Body of pancreas (tissue), 4 donors: Measurements from ENCODE around the gene EEFSEC.

Experiments
- POLR2A ChIP-seq, 3 donors: fragments of 450-650 bp; IDR thresholded peaks; one replicate each; pipeline ENCODE4 v1.6.1; 2016; ENCODE audit warnings: antibody characterized with exemption in 3 of 3, mild to moderate bottlenecking in 2 of 3
- TF ChIP-seq, protein P1 (sequence below), 7 experiments: fragments of 450-650 bp in 4 of 7; fragments of 200-600 bp in 3 of 7; sonication (generic) in 3 of 7; IDR thresholded peaks; one replicate each; pipeline ENCODE4 v1.5.1; 2016 to 2019; ENCODE audit warnings: antibody characterized with exemption in 7 of 7

DNA sequence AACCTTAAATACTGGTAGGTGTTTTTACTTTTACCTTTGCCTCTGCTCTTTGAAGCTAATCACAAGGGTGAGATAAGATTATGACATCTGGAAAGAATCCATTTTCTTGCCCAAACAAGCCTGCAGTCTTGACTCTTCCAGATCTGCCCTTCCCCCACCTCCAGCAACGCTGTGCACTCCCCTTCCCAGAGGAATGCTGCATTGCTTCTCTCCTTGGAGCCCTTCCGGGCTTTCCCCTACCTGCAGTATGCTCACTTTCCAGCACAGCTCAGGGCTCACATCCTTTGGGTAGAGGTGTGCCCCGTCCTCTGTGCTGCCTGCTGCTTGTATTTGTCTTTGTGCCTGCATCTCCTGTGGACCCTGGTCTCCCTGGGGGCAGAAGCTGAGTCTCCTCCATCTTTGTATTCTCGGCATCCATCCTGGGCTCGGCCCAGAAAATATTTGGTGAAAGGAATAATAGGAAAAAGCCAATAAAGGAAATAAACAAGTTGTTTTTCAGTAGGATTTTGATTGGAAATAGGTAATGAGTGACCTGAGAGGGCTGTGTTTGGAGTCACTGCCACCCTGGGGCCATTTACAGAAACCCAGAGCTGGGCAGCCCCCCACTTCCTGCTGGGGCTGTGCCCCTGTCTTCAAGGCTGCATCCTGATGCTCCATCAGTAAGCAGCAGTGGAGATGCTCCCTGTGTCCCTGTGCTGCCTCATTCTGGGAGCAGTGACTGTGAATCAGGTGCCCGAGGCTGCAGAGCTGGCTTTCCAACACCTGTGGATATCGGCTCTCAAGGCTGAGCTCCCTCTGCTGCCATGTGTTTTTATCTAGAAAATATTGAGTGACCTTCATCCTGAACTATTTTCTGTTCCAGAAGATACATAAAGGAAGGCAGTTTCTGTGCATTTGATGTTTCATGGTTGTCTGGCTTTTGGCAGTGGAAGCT is 117.5 kb downstream of the EEFSEC start:
- TF ChIP-seq, protein P1, sequence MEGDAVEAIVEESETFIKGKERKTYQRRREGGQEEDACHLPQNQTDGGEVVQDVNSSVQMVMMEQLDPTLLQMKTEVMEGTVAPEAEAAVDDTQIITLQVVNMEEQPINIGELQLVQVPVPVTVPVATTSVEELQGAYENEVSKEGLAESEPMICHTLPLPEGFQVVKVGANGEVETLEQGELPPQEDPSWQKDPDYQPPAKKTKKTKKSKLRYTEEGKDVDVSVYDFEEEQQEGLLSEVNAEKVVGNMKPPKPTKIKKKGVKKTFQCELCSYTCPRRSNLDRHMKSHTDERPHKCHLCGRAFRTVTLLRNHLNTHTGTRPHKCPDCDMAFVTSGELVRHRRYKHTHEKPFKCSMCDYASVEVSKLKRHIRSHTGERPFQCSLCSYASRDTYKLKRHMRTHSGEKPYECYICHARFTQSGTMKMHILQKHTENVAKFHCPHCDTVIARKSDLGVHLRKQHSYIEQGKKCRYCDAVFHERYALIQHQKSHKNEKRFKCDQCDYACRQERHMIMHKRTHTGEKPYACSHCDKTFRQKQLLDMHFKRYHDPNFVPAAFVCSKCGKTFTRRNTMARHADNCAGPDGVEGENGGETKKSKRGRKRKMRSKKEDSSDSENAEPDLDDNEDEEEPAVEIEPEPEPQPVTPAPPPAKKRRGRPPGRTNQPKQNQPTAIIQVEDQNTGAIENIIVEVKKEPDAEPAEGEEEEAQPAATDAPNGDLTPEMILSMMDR (IDR thresholded peaks at IDR 0.05) = no peak
- no peak for TF ChIP-seq POLR2A (IDR thresholded peaks at IDR 0.05)
